RWPE2 (cell line): ENCODE results near the gene FAIM2.

ENCODE experiments used
- ATAC-seq: fragments of 200-7000 bp; cut with Tn5 transposase; 3 replicates; pipeline ENCODE4 v1.9.1; 2021; ENCODE audit warnings: low read depth
- DNase-seq: peaks from one replicate; pipeline ENCODE4 v3.0.0-alpha.2; 2020; ENCODE audit warnings: low spot score
- H3K27ac ChIP-seq: fragments of 450-650 bp; 2 replicates; pipeline ENCODE4 v1.5.1; 2017; ENCODE audit warnings: mild to moderate bottlenecking; ENCODE audit not compliant: poor library complexity, severe bottlenecking
- H3K27me3 ChIP-seq: fragments of 250-450 bp; sonication (Bioruptor Pico); 2 replicates; pipeline ENCODE4 v1.5.1; 2021; ENCODE audit warnings: mild to moderate bottlenecking, moderate library complexity; ENCODE audit not compliant: insufficient read depth, poor library complexity, severe bottlenecking
- H3K36me3 ChIP-seq: fragments of 250-450 bp; sonication (Bioruptor Pico); 2 replicates; pipeline ENCODE4 v1.5.1; 2020; ENCODE audit warnings: low read depth, mild to moderate bottlenecking, moderate library complexity
- H3K4me1 ChIP-seq: fragments of 250-450 bp; sonication (Bioruptor Pico); 2 replicates; pipeline ENCODE4 v1.5.1; 2021; ENCODE audit warnings: mild to moderate bottlenecking, moderate library complexity; ENCODE audit not compliant: insufficient read depth, poor library complexity, severe bottlenecking
- H3K4me3 ChIP-seq: fragments of 250-450 bp; sonication (Bioruptor Pico); 2 replicates; pipeline ENCODE4 v1.5.1; 2021; ENCODE audit warnings: mild to moderate bottlenecking, moderate library complexity; ENCODE audit not compliant: severe bottlenecking
- H3K9me3 ChIP-seq: fragments of 250-450 bp; sonication (Bioruptor Pico); 2 replicates; pipeline ENCODE4 v1.5.1; 2021; ENCODE audit warnings: mild to moderate bottlenecking, moderate library complexity; ENCODE audit not compliant: severe bottlenecking
- CTCF ChIP-seq: fragments of 450-650 bp; IDR thresholded peaks from one replicate; pipeline ENCODE4 v1.5.1; 2017; ENCODE audit warnings: mild to moderate bottlenecking, moderate library complexity; ENCODE audit not compliant: poor library complexity, severe bottlenecking

FAIM2 gene

DNA sequence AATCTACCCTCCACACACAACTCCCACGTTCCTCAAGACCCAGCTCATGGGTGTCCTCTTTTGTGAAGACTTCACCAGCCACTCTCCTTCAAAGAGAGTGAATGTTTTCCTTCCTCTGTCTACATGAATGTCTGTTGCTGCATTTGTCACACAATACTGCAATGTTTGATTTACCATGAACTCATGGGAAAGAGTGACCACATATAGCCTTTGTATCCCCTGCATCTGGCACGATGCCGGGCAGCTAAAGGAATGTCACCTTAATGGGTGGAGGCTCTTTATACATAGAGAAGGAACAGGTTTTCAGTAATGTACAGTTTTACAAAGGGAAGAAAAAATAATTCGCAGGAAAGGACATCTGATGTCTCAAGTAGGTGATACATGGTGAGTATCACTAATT, 48.7 kb downstream of the FAIM2 start:
- Histone ChIP-seq H3K27me3 (peaks cover 4% of the 10 kb centered on the region), H3K4me3 (no peak overlapping the region), H3K27ac (no peak overlapping the region), H3K36me3 (no peaks in the 10 kb centered on the region), H3K9me3 (peaks cover 2% of the 10 kb centered on the region), H3K4me1 (no peaks in the 10 kb centered on the region)
- DNase-seq = no peak
- TF ChIP-seq CTCF = no peak
- ATAC-seq = no peak

DNA sequence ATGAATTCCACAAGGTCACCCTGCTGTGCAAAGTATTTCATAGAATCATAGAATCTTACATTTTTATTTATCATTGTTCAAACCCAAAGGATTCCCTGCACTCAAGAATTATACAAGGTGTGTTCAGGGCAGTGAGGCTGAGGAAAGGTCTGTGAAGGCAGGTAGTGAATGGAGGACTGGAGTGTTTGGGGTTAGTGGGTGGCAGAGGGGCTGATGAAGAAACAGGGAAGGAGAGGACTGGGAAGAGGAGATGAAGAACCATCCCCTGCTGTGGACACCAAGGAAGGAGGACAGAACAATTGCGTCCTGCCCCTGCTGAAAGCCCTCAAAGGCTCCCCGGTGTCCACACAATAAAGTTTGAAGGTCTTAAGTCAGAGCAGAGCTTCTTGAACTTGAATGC, 50.0 kb downstream of the FAIM2 start:
- TF ChIP-seq CTCF = no peak
- Histone ChIP-seq H3K4me3 (no peak overlapping the region), H3K27me3 (peaks cover 4% of the 10 kb centered on the region), H3K4me1 (no peaks in the 10 kb centered on the region), H3K9me3 (peaks cover 2% of the 10 kb centered on the region), H3K36me3 (no peaks in the 10 kb centered on the region), H3K27ac (no peak overlapping the region)
- DNase-seq (no peak), ATAC-seq (no peak)

GRCh38 chr12:49847161-49847560, 56.5 kb downstream of the FAIM2 start:
- Histone ChIP-seq H3K4me1 (peaks cover 6% of the 10 kb centered on the region), H3K9me3 (peaks cover 2% of the 10 kb centered on the region), H3K4me3 (no peak overlapping the region), H3K27me3 (peaks cover 4% of the 10 kb centered on the region), H3K36me3 (no peaks in the 10 kb centered on the region), H3K27ac (no peak overlapping the region)
- no peak for ATAC-seq
- DNase-seq = no peak
- TF ChIP-seq CTCF = no peak

GRCh38 chr12:49846032-49846431, 57.7 kb downstream of the FAIM2 start:
- Histone ChIP-seq H3K27me3 (peaks cover 4% of the 10 kb centered on the region), H3K4me3 (no peak overlapping the region), H3K27ac (no peak overlapping the region), H3K36me3 (no peaks in the 10 kb centered on the region), H3K4me1 (peaks cover 6% of the 10 kb centered on the region), H3K9me3 (peaks cover 2% of the 10 kb centered on the region)
- ATAC-seq (no peak), DNase-seq (no peak)
- no peak for TF ChIP-seq CTCF

DNA sequence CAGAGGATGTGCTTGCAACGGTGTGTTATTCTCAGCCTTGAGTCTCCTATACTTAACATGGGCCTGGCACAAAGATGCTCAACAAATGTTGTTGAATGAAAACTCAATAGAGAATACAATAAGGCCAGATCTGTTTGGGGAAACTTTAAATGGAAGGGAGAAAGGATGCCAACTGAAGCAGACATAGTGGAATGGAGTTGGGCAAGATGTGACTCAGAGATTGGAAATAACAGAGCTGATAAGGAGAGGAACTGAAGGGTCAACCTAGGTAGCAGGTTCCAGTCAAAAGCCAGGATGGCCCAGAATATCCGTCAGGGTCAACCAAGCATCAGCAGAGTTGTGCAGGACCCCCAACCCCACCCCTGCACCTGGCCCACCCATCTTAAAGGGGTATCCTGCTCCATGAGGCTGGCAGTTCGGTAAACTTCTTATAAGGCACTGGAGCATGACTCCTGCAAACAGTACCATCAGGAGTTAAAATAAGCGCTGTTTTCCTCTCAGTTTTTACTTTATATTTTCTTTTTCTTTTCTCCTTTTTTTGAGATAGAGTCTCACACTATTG, 59.7 kb downstream of the FAIM2 start:
- DNase-seq (no peak), ATAC-seq (no peak)
- Histone ChIP-seq H3K36me3 (no peaks in the 10 kb centered on the region), H3K4me1 (peaks cover 6% of the 10 kb centered on the region), H3K4me3 (no peak overlapping the region), H3K27me3 (no peaks in the 10 kb centered on the region), H3K27ac (peak overlapping the region; percentile 83), H3K9me3 (no peaks in the 10 kb centered on the region)
- no peak for TF ChIP-seq CTCF
